Measurements from ENCODE around the gene CYP26B1. TPM values are rescaled to one million over a fixed set of nuclear protein-coding genes. Genes with fewer than 3 reads are reported as not detected.

Gene CYP26B1
- total and polyA plus RNA-seq, 2 of the 8 experiments (the other 6 are each of a cell fraction or from before 2014, with no cell fraction given): 0.06 to 0.69 TPM

- POLR2A ChIA-PET (ENCODE audit: partially characterized antibody): no interaction called here
- no peak for TF ChIP-seq HDAC6 (IDR thresholded peaks at IDR 0.05; ENCODE audit: low read depth, low read length)
- TF ChIP-seq BACH1 (IDR thresholded peaks at IDR 0.05; ENCODE audit: low read length): no peak
- TF ChIP-seq RAD21 (IDR thresholded peaks at IDR 0.05 in 1 of 2, conservative IDR thresholded peaks at IDR 0.05 in 1 of 2; ENCODE audit: low read depth in 2 of 2, low read length in 2 of 2): no peak
- TF ChIP-seq RBBP5 (IDR thresholded peaks at IDR 0.05; ENCODE audit: borderline replicate concordance, low read depth, low read length): no peak
- no peak for TF ChIP-seq E2F6 (IDR thresholded peaks at IDR 0.05)
- TF ChIP-seq JUN (IDR thresholded peaks at IDR 0.05; ENCODE audit: low read depth, low read length): no peak
- no peak for TF ChIP-seq KDM1A (IDR thresholded peaks at IDR 0.05; ENCODE audit: borderline replicate concordance, low read length)
- no peak for TF ChIP-seq ATF3 (IDR thresholded peaks at IDR 0.05; ENCODE audit: insufficient read depth, low read depth, low read length)
- TF ChIP-seq POU5F1 (IDR thresholded peaks at IDR 0.05; ENCODE audit: low read depth, low read length): no peak
- TF ChIP-seq TEAD4 (IDR thresholded peaks at IDR 0.05; ENCODE audit: low read depth, low read length): no peak
- TF ChIP-seq RFX5 (IDR thresholded peaks at IDR 0.05; ENCODE audit: borderline replicate concordance, low read depth, low read length): no peak
- no peak for TF ChIP-seq GABPA (IDR thresholded peaks at IDR 0.05; ENCODE audit: borderline replicate concordance, insufficient read depth, low read length)
- TF ChIP-seq BCL11A (IDR thresholded peaks at IDR 0.05; ENCODE audit: low read depth in 2 of 2, low read length in 2 of 2): no peak
These were observed 62.1 kb downstream of the CYP26B1 start for GRCh38 chr2:72085513-72085912.

More at GRCh38 chr2:72085513-72085912, 62.1 kb downstream of the CYP26B1 start:
- H2BK12ac ChIP-seq (ENCODE audit: low read depth, low read length): no peak overlapping the region
- no peaks in the 10 kb centered on the region for H3K36me3 ChIP-seq (ENCODE audit: control insufficient read depth in 2 of 4, insufficient read depth in 4 of 4, low read length in 3 of 4)
- no peak overlapping the region for H3K23ac ChIP-seq (ENCODE audit: insufficient read length)
- FAIRE-seq (no peak), DNase-seq (ENCODE audit: low read depth in 1 of 2, low spot score in 2 of 2) (no peak)
- WGBS, 2 experiments (ENCODE audit: extremely low coverage in 1 of 2, insufficient coverage in 1 of 2, insufficient read length in 1 of 2, insufficient replicate concordance in 2 of 2, low coverage in 1 of 2, low lambda C conversion rate in 2 of 2, missing lambda C conversion rate in 1 of 2): 100% methylated on average over 2 of the region's 2 CpGs; no CpG with 5 or more reads in 1 of the 2 experiments
- H3K23me2 ChIP-seq (ENCODE audit: low read depth, low read length): no peaks in the 10 kb centered on the region
- no peak overlapping the region for H2BK15ac ChIP-seq (ENCODE audit: low read length)
- H2BK20ac ChIP-seq (ENCODE audit: low read length): no peak overlapping the region
- no peak overlapping the region for H3K18ac ChIP-seq (ENCODE audit: extremely low read depth, low read length)
- no peak overlapping the region for H3K4ac ChIP-seq (replicated peaks; ENCODE audit: insufficient read length, low read depth, low read length)
- H3K4me3 ChIP-seq (ENCODE audit: extremely low read depth in 1 of 4, insufficient read depth in 2 of 4, low read depth in 3 of 4, low read length in 4 of 4): no peak overlapping the region
- no peak overlapping the region for H4K8ac ChIP-seq (ENCODE audit: extremely low read depth, insufficient read depth, low read length)
- no peaks in the 10 kb centered on the region; a peak in 1 of 7 replicates for H3K4me1 ChIP-seq (replicated peaks in 1 of 4; ENCODE audit: control insufficient read depth in 3 of 4, insufficient read depth in 4 of 4, low read length in 3 of 4)
- H2BK120ac ChIP-seq (replicated peaks; ENCODE audit: low read depth, low read length): no peak overlapping the region
- no peak overlapping the region for H3K4me2 ChIP-seq (ENCODE audit: insufficient read depth in 1 of 2, low read depth in 2 of 2, low read length in 2 of 2)
- H3K9me3 ChIP-seq (ENCODE audit: insufficient read depth in 2 of 2, low read depth in 1 of 2, low read length in 1 of 2): peaks cover 2 to 4% of the 10 kb centered on the region in 2 experiments; a peak in 1 of 4 replicates
- no peak overlapping the region for H3K56ac ChIP-seq (replicated peaks; ENCODE audit: insufficient read length, low read depth, low read length)
- CTCF ChIA-PET (ENCODE audit: partially characterized antibody): interaction anchor here (0.7 to 1.7 kb wide), 2 partner anchors 31 to 52 kb away, joined by 3 read pairs; no protein-coding TSS in a partner anchor
- H2AFZ ChIP-seq (ENCODE audit: low read length): no peak overlapping the region
- H3K79me2 ChIP-seq (ENCODE audit: control insufficient read depth in 1 of 2, insufficient read depth in 2 of 2, low read length in 2 of 2): no peaks in the 10 kb centered on the region
- no peak overlapping the region for H4K91ac ChIP-seq (replicated peaks; ENCODE audit: insufficient read length, low read length)
- H3K79me1 ChIP-seq (ENCODE audit: low read depth, low read length): no peaks in the 10 kb centered on the region
- no peak overlapping the region for H3K27ac ChIP-seq (ENCODE audit: low read depth, low read length)
- no peaks in the 10 kb centered on the region for H3K27me3 ChIP-seq (replicated peaks in 1 of 4; ENCODE audit: control insufficient read depth in 3 of 4, extremely low read depth in 1 of 4, insufficient read depth in 3 of 4, low read length in 3 of 4)
- H3K14ac ChIP-seq (ENCODE audit: insufficient read length): no peak overlapping the region
- no peak overlapping the region for H4K5ac ChIP-seq (ENCODE audit: insufficient read length, low read depth, low read length)
- no peaks in the 10 kb centered on the region for H4K20me1 ChIP-seq (replicated peaks in 1 of 2; ENCODE audit: control insufficient read depth in 1 of 2, insufficient read depth in 2 of 2, low read length in 2 of 2)
- no peak overlapping the region for H2BK5ac ChIP-seq (ENCODE audit: low read depth, low read length)
- no peak overlapping the region for H2AK5ac ChIP-seq (ENCODE audit: low read depth, low read length)
- H3K9ac ChIP-seq (replicated peaks in 1 of 4; ENCODE audit: extremely low read depth in 1 of 4, low read depth in 3 of 4, low read length in 3 of 4): no peak overlapping the region

Measured in H1 (cell line).